Measurements from ENCODE around the gene IFT81.

DNA sequence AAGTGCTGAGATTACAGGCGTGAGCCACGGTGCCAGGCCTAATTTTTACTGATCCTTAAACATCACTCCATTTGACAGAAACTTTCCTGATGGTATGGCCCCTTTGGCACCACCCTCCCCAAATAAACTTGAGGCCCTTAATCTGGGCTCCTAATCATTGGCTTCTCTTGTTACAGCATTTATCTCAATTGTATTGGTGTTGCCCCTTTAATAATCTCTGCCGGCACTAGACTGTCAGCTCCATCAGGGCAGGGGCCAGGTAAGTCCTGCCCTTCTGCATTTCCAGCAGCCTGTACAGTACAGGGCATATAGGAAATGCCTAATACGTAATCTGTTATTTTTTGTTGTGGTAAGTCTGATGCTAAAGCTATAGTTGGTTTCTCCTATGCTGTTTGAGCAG, 1.2 kb upstream of the IFT81 start:
- TF ChIP-seq, protein P1, sequence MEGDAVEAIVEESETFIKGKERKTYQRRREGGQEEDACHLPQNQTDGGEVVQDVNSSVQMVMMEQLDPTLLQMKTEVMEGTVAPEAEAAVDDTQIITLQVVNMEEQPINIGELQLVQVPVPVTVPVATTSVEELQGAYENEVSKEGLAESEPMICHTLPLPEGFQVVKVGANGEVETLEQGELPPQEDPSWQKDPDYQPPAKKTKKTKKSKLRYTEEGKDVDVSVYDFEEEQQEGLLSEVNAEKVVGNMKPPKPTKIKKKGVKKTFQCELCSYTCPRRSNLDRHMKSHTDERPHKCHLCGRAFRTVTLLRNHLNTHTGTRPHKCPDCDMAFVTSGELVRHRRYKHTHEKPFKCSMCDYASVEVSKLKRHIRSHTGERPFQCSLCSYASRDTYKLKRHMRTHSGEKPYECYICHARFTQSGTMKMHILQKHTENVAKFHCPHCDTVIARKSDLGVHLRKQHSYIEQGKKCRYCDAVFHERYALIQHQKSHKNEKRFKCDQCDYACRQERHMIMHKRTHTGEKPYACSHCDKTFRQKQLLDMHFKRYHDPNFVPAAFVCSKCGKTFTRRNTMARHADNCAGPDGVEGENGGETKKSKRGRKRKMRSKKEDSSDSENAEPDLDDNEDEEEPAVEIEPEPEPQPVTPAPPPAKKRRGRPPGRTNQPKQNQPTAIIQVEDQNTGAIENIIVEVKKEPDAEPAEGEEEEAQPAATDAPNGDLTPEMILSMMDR (IDR thresholded peaks at IDR 0.05): no peak
- TF ChIP-seq POLR2A (IDR thresholded peaks at IDR 0.05): no peak

All from uterus (tissue), 2 donors.